ENCODE measurements around the gene CRYL1. TPM values are rescaled to one million over a fixed set of nuclear protein-coding genes. Genes with fewer than 3 reads are reported as not detected.

The CRYL1 gene
- total and polyA plus RNA-seq, 2 of the 13 experiments (the other 11 are each of a cell fraction or from before 2014, with no cell fraction given) = 57.2 to 115 TPM

DNA sequence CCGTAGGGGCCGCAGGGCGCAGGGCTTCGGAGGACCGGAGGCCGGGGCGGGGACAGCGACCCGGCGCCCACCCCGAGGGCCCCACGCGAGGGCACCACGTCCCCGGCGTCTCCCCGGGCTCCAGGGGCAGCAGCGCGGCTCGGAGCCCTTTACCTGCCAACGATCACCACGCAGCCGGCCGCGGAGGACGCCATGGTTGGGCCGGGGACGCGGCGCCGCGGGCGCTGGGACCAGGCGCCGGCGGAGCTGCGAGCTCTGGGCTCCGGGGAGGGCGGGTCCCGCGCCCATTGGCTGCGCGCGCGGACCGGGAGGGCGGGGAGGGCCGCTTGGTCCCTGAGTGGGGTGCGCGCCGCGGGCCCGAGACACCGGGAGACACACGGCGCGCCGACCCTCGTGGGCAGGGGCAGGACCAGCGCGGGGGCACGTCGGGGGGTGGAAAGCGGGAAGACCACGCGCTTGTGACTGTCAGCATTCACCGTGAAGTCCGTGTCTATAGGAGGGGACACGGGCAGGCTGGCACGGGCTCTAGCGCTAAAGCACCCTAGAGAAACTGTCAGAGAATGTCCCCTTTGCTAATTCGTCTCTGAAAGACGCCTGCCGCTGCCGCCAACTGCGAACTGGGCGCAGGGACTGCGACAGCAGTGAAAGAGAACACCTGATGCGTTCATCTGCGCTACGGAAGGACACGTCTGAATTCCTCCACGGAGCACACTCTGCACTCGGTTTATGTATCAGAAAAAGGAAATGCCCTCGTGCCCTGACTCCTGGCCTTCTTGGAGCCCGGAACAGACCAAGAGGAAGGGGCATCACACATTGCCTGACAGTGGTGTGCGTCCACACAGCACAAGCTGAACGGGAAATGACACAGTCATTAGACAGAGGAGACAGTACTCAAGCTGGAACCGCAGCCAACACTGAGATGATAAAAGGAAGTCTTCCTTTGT lies at the start of gene CRYL1 (continued):
- TF ChIP-seq, protein P1, sequence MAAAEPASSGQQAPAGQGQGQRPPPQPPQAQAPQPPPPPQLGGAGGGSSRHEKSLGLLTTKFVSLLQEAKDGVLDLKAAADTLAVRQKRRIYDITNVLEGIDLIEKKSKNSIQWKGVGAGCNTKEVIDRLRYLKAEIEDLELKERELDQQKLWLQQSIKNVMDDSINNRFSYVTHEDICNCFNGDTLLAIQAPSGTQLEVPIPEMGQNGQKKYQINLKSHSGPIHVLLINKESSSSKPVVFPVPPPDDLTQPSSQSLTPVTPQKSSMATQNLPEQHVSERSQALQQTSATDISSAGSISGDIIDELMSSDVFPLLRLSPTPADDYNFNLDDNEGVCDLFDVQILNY (CRISPR knock-in tag; conservative IDR thresholded peaks at IDR 0.05) = no peak
- no peak for TF ChIP-seq SNAPC2 (CRISPR knock-in tag; IDR thresholded peaks at IDR 0.05)
- no peak for TF ChIP-seq ZNF543 (CRISPR knock-in tag; IDR thresholded peaks at IDR 0.05)
- TF ChIP-seq GLMP (CRISPR knock-in tag; IDR thresholded peaks at IDR 0.05; ENCODE audit: borderline replicate concordance) = no peak
- peak; percentile 59 for TF ChIP-seq ZMYM4 (CRISPR knock-in tag; IDR thresholded peaks at IDR 0.05)
- peak; percentile 34; the same call in 1 of the 2 replicates for TF ChIP-seq YEATS2 (CRISPR knock-in tag; IDR thresholded peaks at IDR 0.05; ENCODE audit: borderline replicate concordance)
- TF ChIP-seq ISL2 (CRISPR knock-in tag; IDR thresholded peaks at IDR 0.05) = peak; percentile 63; the same call in 1 of the 2 replicates
- TF ChIP-seq, protein P2, sequence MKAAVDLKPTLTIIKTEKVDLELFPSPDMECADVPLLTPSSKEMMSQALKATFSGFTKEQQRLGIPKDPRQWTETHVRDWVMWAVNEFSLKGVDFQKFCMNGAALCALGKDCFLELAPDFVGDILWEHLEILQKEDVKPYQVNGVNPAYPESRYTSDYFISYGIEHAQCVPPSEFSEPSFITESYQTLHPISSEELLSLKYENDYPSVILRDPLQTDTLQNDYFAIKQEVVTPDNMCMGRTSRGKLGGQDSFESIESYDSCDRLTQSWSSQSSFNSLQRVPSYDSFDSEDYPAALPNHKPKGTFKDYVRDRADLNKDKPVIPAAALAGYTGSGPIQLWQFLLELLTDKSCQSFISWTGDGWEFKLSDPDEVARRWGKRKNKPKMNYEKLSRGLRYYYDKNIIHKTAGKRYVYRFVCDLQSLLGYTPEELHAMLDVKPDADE (CRISPR knock-in tag; IDR thresholded peaks at IDR 0.05) = no peak; the same call in 1 of the 2 replicates
- TF ChIP-seq KDM5B (CRISPR knock-in tag; IDR thresholded peaks at IDR 0.05; ENCODE audit: borderline replicate concordance) = no peak
- no peak for TF ChIP-seq SYNCRIP (IDR thresholded peaks at IDR 0.05; ENCODE audit: insufficient read depth, low read depth, low read length)
- TF ChIP-seq KMT2B (CRISPR knock-in tag; IDR thresholded peaks at IDR 0.05) = peak; percentile 59; the same call in 1 of the 2 replicates
- peak; percentile 67; the same call in 1 of the 2 replicates for TF ChIP-seq ATF7-NPFF (CRISPR knock-in tag; IDR thresholded peaks at IDR 0.05; ENCODE audit: low read depth)
- TF ChIP-seq NFRKB (IDR thresholded peaks at IDR 0.05) = no peak
- TF ChIP-seq SP4 (CRISPR knock-in tag; IDR thresholded peaks at IDR 0.05) = no peak
- no peak for TF ChIP-seq AGO1 (IDR thresholded peaks at IDR 0.05; ENCODE audit: low read depth, low read length, poor library complexity, severe bottlenecking)
- TF ChIP-seq CREM (IDR thresholded peaks at IDR 0.05) = peak; percentile 20; the same call in 1 of the 2 replicates
- TF ChIP-seq CREM (CRISPR knock-in tag; IDR thresholded peaks at IDR 0.05) = no peak
- 0 out of 2 replicates have a peak, but pooled peaks have one; percentile 40 for TF ChIP-seq BORCS8-MEF2B (CRISPR knock-in tag; IDR thresholded peaks at IDR 0.05)
- TF ChIP-seq, protein P3, sequence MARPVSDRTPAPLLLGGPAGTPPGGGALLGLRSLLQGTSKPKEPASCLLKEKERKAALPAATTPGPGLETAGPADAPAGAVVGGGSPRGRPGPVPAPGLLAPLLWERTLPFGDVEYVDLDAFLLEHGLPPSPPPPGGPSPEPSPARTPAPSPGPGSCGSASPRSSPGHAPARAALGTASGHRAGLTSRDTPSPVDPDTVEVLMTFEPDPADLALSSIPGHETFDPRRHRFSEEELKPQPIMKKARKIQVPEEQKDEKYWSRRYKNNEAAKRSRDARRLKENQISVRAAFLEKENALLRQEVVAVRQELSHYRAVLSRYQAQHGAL (CRISPR knock-in tag; IDR thresholded peaks at IDR 0.05; ENCODE audit: not compliant biosample characterization) = peak; percentile 7
- TF ChIP-seq ELF3 (CRISPR knock-in tag; IDR thresholded peaks at IDR 0.05) = no peak
- TF ChIP-seq PHF21A (CRISPR knock-in tag; IDR thresholded peaks at IDR 0.05) = peak; percentile 32; the same call in 1 of the 2 replicates
- TF ChIP-seq MAFK (conservative IDR thresholded peaks at IDR 0.05 in 1 of 2, IDR thresholded peaks at IDR 0.05 in 1 of 2; ENCODE audit: low read length in 2 of 2) = no peak
- TF ChIP-seq KAT2B (IDR thresholded peaks at IDR 0.05; ENCODE audit: borderline replicate concordance, low read depth, low read length) = no peak
- TF ChIP-seq WIZ (CRISPR knock-in tag; IDR thresholded peaks at IDR 0.05) = 0 out of 2 replicates have a peak, but pooled peaks have one; percentile 42
- TF ChIP-seq ZNF549 (CRISPR knock-in tag; IDR thresholded peaks at IDR 0.05) = no peak

All from HepG2 (cell line).